ENCODE results near the gene IGFN1.
"Not testable (repeated sequence)": the region's sequence is repeated elsewhere in the genome, so short reads cannot be mapped to it uniquely, and the experiment has no call there.

Gene IGFN1

DNA sequence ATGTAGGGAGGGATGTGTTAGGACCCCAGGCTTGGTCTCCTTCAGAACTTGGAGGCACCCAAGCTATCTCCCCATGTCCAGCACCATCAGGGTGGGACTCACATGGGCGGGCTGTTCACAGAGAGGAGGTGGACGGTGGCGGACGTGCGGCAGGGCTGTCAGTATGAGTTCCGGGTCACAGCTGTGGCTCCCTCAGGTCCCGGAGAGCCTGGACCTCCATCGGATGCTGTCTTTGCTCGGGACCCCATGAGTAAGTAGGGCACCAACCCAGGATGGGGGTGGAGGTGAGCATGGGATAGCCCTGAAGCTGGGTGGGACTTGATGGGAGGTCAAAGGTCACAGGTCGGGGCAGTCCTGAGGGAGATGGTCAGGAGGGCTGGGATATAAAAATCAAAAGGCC is 27.8 kb downstream of the IGFN1 start:
- no peak for DNase-seq

GRCh38 chr1:201219481-201220387 is 29.1 kb downstream of the IGFN1 start:
- no peak for DNase-seq

- no peak for DNase-seq
Observed at GRCh38 chr1:201220388-201220715, 29.7 kb downstream of the IGFN1 start.

DNA sequence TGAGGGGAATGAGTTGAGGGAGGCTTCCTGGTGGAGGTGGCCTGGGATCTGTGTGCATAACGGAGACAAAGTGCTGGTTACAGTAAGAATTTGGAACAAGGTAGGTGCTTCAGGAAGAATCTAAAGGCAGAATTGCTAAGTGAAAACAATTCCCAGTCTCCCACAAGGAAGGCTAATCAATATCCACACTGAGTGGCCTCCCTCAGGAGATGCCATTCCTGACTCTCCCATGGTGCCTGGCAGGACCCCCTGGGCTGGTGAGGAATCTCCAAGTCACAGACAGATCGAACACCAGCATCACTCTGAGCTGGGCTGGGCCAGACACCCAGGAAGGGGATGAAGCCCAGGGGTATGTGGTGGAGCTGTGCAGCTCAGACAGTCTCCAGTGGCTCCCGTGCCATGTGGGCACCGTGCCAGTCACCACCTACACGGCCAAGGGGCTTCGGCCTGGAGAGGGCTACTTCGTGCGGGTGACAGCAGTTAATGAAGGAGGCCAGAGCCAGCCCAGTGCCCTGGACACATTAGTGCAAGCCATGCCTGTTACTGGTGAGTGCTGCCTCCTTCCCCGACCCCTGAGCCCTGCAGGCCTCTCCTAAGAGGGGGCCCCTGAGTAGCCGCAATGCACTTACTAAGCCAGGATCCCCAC is 30.7 kb downstream of the IGFN1 start:
- no peak for DNase-seq

GRCh38 chr1:201222125-201222524 is 31.5 kb downstream of the IGFN1 start:
- DNase-seq: no peak

DNA sequence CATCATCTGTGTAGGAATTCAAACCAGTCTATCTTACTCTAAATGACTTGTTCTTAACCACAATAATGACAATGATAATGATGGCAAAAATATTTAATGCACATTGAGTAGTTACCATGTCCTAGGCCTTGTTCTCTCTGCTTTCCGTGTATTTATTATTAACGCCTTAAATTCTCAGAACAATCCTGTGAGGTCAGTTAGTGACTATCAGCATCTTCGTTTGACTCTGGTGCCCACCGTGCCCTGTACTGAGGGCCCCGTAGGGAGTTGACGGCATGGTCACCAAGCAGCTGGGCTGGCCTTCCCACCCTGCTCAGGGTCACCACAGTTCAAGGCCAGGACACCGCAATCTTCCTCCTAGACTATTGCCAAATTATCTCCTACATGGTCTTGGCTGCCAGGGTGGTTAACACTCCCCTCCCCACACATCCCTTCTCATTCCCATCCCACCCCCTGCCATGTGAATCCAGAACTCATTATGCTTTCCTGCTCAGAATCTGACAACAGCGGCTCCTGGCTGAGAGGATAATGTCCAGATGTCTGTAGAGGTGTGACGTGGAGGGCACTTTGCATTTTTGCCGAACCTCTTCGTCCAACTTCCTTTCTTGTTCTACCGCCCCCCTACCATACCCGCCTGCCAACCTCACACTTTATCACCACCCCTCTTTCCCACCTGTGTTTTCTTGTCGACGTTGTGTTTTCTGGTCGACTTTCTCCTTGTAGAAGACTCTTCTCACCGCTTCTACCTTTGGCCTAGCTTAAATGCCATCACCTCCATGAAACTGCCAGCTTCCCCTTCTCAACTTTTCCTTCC is 33.4 kb downstream of the IGFN1 start:
- DNase-seq: no peak

- no peak for DNase-seq
Observed at GRCh38 chr1:201224666-201225370, 34.2 kb downstream of the IGFN1 start.

DNA sequence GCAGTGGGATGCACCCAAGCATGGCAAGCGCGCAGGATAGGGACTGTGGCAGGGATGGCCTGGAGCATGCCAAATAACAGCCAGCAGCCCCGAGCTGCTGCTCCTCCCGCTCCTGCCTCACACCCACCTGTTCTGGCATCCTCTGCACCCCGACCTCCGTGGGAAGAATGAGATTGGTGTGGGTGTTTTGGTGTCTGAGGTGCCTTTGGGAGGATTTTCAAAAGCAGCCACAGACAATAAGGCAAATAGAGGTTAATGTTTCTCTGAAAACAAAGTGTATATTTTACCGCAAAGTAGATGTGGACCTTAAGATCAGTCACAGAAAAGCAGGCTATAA is 35.5 kb downstream of the IGFN1 start:
- no peak for DNase-seq

GRCh38 chr1:201226859-201227488 is 36.4 kb downstream of the IGFN1 start:
- no peak for DNase-seq

GRCh38 chr1:201228011-201228983 is 37.7 kb downstream of the IGFN1 start:
- DNase-seq: no peak

DNA sequence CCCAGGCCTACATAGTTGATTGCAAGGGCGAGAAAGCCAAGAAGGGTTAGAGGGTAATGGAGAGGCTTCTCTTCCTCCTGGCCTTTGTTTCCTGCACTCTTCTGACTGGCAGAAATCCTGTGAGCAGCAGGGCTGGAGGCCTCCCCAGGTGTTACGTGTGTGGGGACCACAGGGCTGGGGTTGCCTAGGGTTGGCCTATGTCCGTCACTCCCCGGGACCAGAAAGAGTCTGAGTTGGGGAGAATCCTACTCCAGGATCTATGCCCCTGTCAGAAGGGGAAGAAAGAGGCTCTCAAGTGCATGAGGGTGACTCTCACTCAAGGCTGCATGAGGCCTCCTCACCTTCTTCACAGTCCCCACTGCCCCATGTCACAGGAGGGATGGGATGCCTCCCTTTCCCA is 38.5 kb downstream of the IGFN1 start:
- DNase-seq: no peak

DNA sequence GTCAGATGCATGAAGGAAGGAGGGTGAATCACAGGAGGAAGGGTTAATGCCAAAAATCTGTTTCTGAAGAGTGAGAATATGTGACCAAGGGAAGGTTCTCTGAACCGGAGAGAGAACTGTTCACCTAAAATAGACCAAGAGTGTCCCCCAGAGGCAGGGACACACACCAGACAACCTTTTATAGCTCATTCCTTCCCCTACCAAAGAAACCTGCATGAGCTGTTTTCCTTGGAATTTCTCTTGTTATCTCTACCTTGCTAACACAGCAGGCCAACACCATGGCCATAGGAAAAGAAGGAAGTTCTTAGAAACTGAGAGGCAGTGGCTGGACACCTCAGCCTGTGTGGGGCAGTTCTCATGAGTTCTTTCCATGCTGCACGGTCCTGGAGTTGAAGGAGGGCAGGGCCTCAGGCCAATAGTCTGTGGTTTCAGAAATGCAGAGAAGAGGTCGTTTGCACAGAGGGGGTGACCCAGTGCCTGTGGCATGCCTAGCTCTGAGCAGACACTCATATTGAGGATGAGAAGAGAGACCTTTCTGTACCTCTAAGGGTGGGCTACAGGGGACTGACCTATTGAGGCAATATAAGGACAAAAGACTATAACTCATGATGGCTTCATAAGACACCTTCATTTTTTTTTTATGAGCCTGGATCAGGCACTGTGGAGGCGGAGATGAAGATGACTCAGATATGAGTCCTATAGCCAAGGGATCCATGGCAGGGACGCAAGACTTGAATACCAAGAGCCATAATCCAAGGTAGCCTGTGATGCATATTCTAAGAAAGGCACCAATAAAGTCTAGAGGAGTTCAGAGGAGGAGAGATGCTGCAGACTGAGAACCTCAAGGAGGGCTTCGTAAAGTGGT is 39.4 kb downstream of the IGFN1 start:
- no peak for DNase-seq

DNA sequence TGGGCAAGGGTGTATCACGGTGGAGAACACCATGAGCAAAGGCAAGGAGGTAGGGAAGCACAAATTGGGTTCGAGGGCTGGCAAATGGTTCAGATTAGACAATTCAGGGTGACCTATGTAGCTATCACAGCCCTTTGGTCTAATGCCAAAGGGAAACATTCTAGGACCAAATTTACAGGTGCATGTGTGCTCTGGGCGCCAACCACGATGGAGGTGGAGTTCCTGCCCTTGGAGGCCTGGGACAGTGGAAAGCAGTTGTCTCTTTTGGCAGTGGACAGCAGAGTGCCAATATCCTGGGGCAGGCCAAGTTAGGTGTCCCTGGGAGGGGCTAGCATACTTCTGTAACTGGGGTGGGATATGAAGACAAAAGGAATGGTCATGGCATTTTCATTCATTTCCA is 40.1 kb downstream of the IGFN1 start:
- no peak for DNase-seq

DNA sequence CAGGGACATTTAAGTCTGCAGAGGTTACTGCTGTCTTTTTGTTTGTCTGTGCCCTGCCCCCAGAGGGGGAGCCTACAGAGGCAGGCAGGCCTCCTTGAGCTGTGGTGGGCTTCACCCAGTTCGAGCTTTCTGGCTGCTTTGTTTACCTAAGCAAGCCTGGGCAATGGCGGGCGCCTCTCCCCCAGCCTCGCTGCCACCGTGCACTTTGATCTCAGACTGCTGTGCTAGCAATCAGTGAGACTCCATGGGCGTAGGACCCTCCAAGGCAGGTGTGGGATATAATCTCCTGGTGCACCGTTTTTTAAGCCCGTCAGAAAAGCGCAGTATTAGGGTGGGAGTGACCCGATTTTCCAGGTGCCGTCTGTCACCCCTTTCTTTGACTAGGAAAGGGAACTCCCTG is 49.0 kb downstream of the IGFN1 start:
- not testable (repeated sequence) for DNase-seq

DNA sequence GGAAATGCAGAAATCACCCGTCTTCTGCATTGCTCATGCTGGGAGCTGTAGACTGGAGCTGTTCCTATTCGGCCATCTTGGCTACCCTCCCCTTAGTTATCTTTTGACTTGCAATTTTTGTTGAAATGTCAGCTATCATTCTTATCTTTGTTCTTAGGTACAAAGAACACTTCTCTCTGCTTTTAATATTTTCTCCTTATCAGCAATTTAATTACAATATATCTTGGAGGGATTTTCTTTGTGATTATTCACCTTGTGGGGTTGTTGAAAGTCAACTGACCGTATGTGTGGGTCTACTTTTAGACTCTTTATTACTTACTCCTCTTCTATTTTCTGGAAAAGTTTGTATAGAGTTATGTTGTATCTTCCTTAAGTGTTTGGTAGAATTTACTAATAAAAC is 49.5 kb downstream of the IGFN1 start:
- DNase-seq: no peak

GRCh38 chr1:201241736-201242135 is 51.1 kb downstream of the IGFN1 start:
- DNase-seq: no peak

- no peak for DNase-seq
Observed at GRCh38 chr1:201245082-201245481, 54.5 kb downstream of the IGFN1 start.

- no peak for DNase-seq
Observed at GRCh38 chr1:201248721-201249559, 58.3 kb downstream of the IGFN1 start.

DNA sequence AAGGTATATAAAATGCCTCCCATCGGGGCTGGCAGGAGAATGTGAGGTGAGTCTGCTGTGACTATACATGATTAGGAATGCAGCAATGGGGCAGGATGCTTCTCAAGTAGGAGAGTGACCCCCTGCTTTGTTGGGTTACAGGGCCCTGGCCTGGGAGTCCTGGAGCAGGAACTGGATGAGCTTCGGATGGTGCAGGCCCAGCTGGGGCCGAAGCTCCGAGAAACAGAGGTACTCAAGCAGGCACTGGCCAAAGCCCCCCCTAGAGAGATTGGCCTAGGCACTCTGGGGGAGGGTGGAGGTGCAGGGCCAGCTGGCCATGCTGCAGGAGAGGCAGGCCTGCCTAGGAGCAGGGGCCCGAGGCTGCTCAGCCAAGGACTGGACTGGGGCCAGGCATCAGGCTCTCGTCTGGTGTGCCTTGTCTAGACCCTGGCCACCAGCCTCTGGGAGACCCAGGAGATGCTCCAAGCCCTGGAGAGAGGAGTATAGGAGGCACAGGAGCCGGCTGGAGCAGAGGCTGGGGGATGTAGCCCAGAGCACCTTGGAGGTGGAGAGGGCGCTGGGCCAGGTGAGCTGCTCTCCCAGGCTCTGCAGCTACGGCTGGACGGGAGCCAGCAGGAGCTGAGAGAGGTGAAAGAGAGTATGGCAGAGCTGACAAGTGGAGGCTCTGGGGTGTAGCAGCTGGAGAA is 59.8 kb downstream of the IGFN1 start:
- no peak for DNase-seq

Data from T-helper 2 cell (primary cell).